Endothelial cell (in vitro differentiated cells): ENCODE data around the gene F11R. TPM values are rescaled to one million over a fixed set of nuclear protein-coding genes. Genes with fewer than 3 reads are reported as not detected.

Experiments
- DNase-seq: peaks from one replicate; pipeline ENCODE4 v3.0.0; 2021; ENCODE audit warnings: low spot score
- H3K27ac Mint-ChIP-seq: one replicate; pipeline ENCODE4 v1.8.0; 2021; ENCODE audit warnings: mixed read lengths, inconsistent platforms; ENCODE audit not compliant: unreplicated experiment
- H3K27me3 Mint-ChIP-seq: one replicate; pipeline ENCODE4 v1.8.0; 2021; ENCODE audit warnings: mild to moderate bottlenecking, moderate library complexity, mixed read lengths, inconsistent platforms; ENCODE audit not compliant: unreplicated experiment
- H3K36me3 Mint-ChIP-seq: one replicate; pipeline ENCODE4 v1.8.0; 2021; ENCODE audit warnings: mild to moderate bottlenecking, low read depth, mixed read lengths, inconsistent platforms; ENCODE audit not compliant: unreplicated experiment
- H3K4me1 Mint-ChIP-seq: one replicate; pipeline ENCODE4 v1.8.0; 2021; ENCODE audit warnings: mild to moderate bottlenecking, mixed read lengths, inconsistent platforms; ENCODE audit not compliant: unreplicated experiment
- H3K4me3 Mint-ChIP-seq: one replicate; pipeline ENCODE4 v1.8.0; 2021; ENCODE audit warnings: mild to moderate bottlenecking, mixed read lengths, inconsistent platforms; ENCODE audit not compliant: unreplicated experiment
- H3K9me3 Mint-ChIP-seq: one replicate; pipeline ENCODE4 v1.8.0; 2021; ENCODE audit warnings: mixed read lengths, inconsistent platforms; ENCODE audit not compliant: unreplicated experiment
- total RNA-seq: library from RNA; stranded (reverse); fragmentation: NEBNext Ultra II Directional; extraction: Animal tissue kit (Norgen Biotek cat#: 25700); gene quantifications from one replicate; pipeline ENCODE4 v1.2.1, GENCODE V29; 2021; ENCODE audit not compliant: unreplicated experiment
- TF ChIP-seq, protein P1 (sequence below): fragments of 200-600 bp; sonication (generic); IDR thresholded peaks from one replicate; pipeline ENCODE4 v1.5.0; 2021; ENCODE audit warnings: antibody characterized with exemption; ENCODE audit not compliant: unreplicated experiment

Gene F11R
- total RNA-seq, 1 donor from 2014 or later: 361 TPM

DNA sequence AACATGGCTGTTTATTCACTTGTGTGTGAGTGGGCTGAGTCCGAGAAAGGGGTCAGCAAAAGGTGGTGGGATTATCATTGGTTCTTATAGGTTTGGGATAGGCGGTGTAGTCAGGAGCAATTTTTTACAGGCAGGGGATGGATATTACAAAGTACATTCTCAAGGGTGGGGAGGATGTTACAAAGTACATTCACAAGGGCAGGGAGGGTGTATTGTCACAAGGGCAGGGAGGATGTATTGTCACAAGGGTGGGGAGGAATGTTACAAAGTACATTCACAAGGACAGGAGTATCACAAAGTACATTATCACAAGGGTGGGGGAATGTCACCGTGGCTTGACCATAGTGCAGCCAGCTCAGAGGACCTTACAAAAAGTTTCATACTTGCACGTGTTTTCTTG, 35.2 kb downstream of the F11R start:
- DNase-seq: no peak
- TF ChIP-seq, protein P1, sequence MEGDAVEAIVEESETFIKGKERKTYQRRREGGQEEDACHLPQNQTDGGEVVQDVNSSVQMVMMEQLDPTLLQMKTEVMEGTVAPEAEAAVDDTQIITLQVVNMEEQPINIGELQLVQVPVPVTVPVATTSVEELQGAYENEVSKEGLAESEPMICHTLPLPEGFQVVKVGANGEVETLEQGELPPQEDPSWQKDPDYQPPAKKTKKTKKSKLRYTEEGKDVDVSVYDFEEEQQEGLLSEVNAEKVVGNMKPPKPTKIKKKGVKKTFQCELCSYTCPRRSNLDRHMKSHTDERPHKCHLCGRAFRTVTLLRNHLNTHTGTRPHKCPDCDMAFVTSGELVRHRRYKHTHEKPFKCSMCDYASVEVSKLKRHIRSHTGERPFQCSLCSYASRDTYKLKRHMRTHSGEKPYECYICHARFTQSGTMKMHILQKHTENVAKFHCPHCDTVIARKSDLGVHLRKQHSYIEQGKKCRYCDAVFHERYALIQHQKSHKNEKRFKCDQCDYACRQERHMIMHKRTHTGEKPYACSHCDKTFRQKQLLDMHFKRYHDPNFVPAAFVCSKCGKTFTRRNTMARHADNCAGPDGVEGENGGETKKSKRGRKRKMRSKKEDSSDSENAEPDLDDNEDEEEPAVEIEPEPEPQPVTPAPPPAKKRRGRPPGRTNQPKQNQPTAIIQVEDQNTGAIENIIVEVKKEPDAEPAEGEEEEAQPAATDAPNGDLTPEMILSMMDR: no peak
- Mint-ChIP-seq H3K4me1 (peaks cover 32% of the 10 kb centered on the region), H3K27me3 (peaks cover 9% of the 10 kb centered on the region), H3K9me3 (no peaks in the 10 kb centered on the region), H3K36me3 (peaks cover 5% of the 10 kb centered on the region), H3K27ac (no peak overlapping the region), H3K4me3 (peak overlapping the region; percentile 32)

DNA sequence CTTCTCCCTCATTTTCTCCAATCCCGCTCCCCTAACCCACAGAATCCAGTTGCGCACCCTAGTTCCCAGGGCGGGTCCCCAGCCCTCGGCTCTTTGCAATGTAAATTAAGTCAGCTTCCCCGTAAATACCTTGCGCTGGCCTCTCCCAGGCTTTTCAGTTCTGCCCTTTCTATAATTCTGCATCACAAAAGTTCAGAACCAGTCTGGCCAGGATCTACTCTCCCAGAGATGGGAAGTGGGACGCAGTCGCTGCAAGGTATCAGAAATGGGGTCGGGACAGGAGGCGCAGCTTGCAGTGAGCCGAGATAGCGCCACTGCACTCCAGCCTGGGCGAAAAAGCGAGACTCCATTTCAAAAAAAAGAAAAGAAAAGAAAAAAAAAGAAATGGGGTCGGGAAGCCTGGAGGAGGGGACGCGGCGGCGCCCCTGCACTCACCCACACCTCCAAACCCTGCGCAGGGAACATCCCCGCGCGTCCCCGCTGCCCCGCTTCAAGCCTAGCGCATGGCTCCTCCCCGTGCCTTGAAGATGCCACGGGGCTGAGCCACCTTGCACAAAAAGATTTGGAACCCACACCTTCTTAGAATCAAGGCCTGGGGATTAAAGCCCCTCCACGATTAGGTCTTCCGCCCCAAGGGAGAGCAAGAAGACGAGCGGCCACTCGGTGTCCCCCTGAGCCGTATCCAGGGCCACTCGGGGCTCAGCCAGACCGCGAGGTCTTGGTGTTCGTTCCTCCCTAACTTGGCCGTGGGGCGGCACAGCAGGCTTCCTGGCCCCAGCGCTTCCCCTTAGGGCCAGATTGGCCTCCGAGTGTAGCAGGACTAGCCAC, 39.2 kb downstream of the F11R start:
- TF ChIP-seq, protein P1: no peak
- H3K4me3 Mint-ChIP-seq: peak overlapping the region; percentile 84
- peak; percentile 32 for DNase-seq
- no peaks in the 10 kb centered on the region for H3K9me3 Mint-ChIP-seq
- H3K27ac Mint-ChIP-seq: peak overlapping the region; percentile 67
- H3K27me3 Mint-ChIP-seq: peaks cover 5% of the 10 kb centered on the region
- H3K4me1 Mint-ChIP-seq: peaks cover 17% of the 10 kb centered on the region
- peaks cover 5% of the 10 kb centered on the region for H3K36me3 Mint-ChIP-seq

DNA sequence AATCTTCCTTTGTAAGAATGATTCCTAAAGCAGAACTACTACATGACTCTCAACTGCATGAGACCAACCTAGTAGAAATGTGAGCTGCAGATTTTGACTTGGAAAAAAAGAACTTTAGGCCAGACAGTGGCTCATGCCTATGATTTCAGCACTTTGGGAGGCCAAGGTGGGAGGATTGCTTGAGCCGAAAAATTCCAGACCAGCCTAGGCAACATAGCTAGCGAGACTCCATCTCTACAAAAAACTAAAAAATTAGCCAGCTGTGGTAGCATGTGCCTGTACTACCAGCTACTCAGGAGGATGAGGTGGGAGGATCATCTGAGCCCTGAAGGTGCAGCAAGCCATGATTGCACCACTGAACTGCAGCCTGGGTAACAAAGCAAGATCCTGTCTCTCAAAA, 41.7 kb downstream of the F11R start:
- H3K27me3 Mint-ChIP-seq: peaks cover 5% of the 10 kb centered on the region
- no peaks in the 10 kb centered on the region for H3K36me3 Mint-ChIP-seq
- peaks cover 11% of the 10 kb centered on the region for H3K4me1 Mint-ChIP-seq
- no peak overlapping the region for H3K27ac Mint-ChIP-seq
- DNase-seq: no peak
- TF ChIP-seq, protein P1: no peak
- H3K4me3 Mint-ChIP-seq: no peak overlapping the region
- H3K9me3 Mint-ChIP-seq: no peaks in the 10 kb centered on the region

DNA sequence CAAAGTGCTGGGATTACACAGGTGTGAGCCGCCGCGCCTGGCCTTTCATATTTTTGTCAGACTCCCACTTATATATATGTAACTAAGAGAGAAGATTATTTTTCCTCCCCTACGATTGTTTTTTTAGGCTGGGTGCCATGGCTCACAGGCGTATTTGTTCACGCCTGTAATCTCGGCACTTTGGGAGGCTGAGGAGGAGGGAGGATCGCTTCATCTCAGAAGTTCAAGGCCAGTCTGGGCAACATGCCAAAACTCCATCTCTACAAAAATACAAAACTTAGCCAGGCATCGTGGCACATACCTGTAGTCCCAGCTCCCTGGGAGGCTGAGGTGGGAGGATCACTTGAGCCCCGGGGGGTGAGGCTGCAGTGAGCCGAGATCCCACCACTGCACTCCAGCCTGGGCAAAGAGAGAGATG, 42.4 kb downstream of the F11R start:
- peaks cover 11% of the 10 kb centered on the region for H3K4me1 Mint-ChIP-seq
- peaks cover 5% of the 10 kb centered on the region for H3K27me3 Mint-ChIP-seq
- H3K36me3 Mint-ChIP-seq: no peaks in the 10 kb centered on the region
- no peak for DNase-seq
- no peaks in the 10 kb centered on the region for H3K9me3 Mint-ChIP-seq
- H3K4me3 Mint-ChIP-seq: no peak overlapping the region
- H3K27ac Mint-ChIP-seq: no peak overlapping the region
- TF ChIP-seq, protein P1: no peak

DNA sequence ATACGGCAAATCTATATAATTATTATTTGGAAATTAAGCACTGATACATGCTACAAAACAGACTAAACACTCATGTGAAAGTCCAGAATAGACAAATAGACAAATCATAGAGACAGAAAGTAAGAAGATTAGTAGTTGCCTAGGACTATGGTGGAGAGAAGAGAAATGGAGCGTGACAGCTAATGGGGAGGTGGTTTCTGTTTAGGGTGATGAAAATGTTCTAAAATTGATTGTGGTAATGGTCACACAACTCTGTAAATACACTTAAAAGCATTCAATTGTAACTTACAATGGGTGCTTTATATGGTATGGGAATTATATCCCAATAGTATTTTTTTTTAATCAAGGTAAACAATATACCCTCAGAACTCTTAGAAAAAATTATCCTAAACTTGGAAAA, 45.9 kb downstream of the F11R start:
- H3K36me3 Mint-ChIP-seq: no peaks in the 10 kb centered on the region
- DNase-seq: no peak
- no peak overlapping the region for H3K27ac Mint-ChIP-seq
- H3K9me3 Mint-ChIP-seq: no peaks in the 10 kb centered on the region
- H3K4me3 Mint-ChIP-seq: no peak overlapping the region
- peaks cover 6% of the 10 kb centered on the region for H3K4me1 Mint-ChIP-seq
- no peaks in the 10 kb centered on the region for H3K27me3 Mint-ChIP-seq
- TF ChIP-seq, protein P1: no peak
